Kidney (tissue), 14 donors: ENCODE data around the gene SLC1A7. TPM values are rescaled to one million over a fixed set of nuclear protein-coding genes. Genes with fewer than 3 reads are reported as not detected.

Source experiments
- DNase-seq, 5 donors: peaks; one replicate each; pipeline ENCODE4 v3.0.0-alpha.2; 2013 to 2020
- FAIRE-seq: peaks from 2 replicates; lab custom pipeline; 2012; peaks lifted over from hg19 to GRCh38; lab: Jason Lieb, UNC
- H3K27ac ChIP-seq, 2 donors: one replicate each; pipeline ENCODE4 v1.7.0; 2013; ENCODE audit warnings: low read depth in 2 of 2, low read length in 2 of 2, inconsistent platforms in 1 of 2
- H3K27me3 ChIP-seq: one replicate; pipeline ENCODE4 v1.7.1; 2013; ENCODE audit warnings: low read length, inconsistent platforms; ENCODE audit not compliant: control insufficient read depth, insufficient read depth
- H3K36me3 ChIP-seq, 3 donors: one replicate each; pipeline versions ENCODE4 v1.7.0 to v1.7.1; 2013; ENCODE audit warnings: low read length in 3 of 3, control low read depth in 1 of 3, inconsistent platforms in 1 of 3; ENCODE audit not compliant: insufficient read depth in 3 of 3, control insufficient read depth in 2 of 3
- H3K4me1 ChIP-seq, 3 donors: one replicate each; pipeline versions ENCODE4 v1.7.0 to v1.7.1; 2013; ENCODE audit warnings: low read length in 3 of 3, inconsistent platforms in 1 of 3, low read depth in 1 of 3; ENCODE audit not compliant: control insufficient read depth in 2 of 3, insufficient read depth in 2 of 3
- H3K4me3 ChIP-seq, 3 donors: one replicate each; pipeline versions ENCODE4 v1.7.0 to v1.8.1; 2013; ENCODE audit warnings: low read length in 3 of 3, control low read depth in 1 of 3, inconsistent platforms in 1 of 3
- H3K9ac ChIP-seq, 3 donors: one replicate each; pipeline versions ENCODE4 v1.7.0 to v1.7.1; 2013; ENCODE audit warnings: low read length in 3 of 3, control low read depth in 1 of 3, inconsistent platforms in 1 of 3
- H3K9me3 ChIP-seq, 3 donors: one replicate each; pipeline versions ENCODE4 v1.7.0 to v1.7.1; 2013; ENCODE audit warnings: low read length in 3 of 3, control low read depth in 1 of 3, inconsistent platforms in 1 of 3; ENCODE audit not compliant: control insufficient read depth in 2 of 3, insufficient read depth in 1 of 3
- CTCF ChIP-seq: IDR thresholded peaks from 3 replicates; pipeline ENCODE4 v1.5.1; 2012; ENCODE audit warnings: mild to moderate bottlenecking, moderate library complexity, borderline replicate concordance; ENCODE audit not compliant: insufficient read depth; ENCODE audit errors: extremely low read depth
- intact Hi-C: fragments of 100-400 bp; cut with DNase I; formaldehyde crosslinking; loops from one replicate; pipeline ENCODE4 v1.11.1; 2022
- polyA plus RNA-seq: library from polyadenylated mRNA; stranded (reverse); fragments of 350-450 nt; fragmentation: Illumina TruSeq; extraction: RNeasy Lipid Tissue Mini Kit (QIAGEN cat#74804); gene quantifications from one replicate; pipeline ENCODE4 v1.2.3, GENCODE V29; 2014; ENCODE audit warnings: low read depth, low replicate concordance; ENCODE audit not compliant: insufficient read depth
- total RNA-seq: library from RNA; stranded (reverse); fragmentation: NEBNext Ultra II Directional; extraction: Animal tissue kit (Norgen Biotek cat#: 25700); gene quantifications from one replicate; pipeline ENCODE4 v1.2.1, GENCODE V29; 2021
- donor health status: control.
- donor health status: control.
- donor health status: control.
- donor health status: control.
- donor health status: control.
- donor health status: DM: yes; HTN: yes; CAD: no.
- donor health status: Normal renal cell carcinoma (clear cell type).

SLC1A7 gene
- total and polyA plus RNA-seq, 2 donors from 2014 or later = 1.0 TPM; not detected in 1

GRCh38 chr1:53076165-53076564, 66.3 kb downstream of the SLC1A7 start:
- FAIRE-seq (no peak), DNase-seq (peak in 1 of 5 donors; percentile 32)
- no peaks in the 10 kb centered on the region for H3K4me1 ChIP-seq
- intact Hi-C loops = no loop called here
- no peak for TF ChIP-seq CTCF
- H3K9ac ChIP-seq = no peak overlapping the region
- no peaks in the 10 kb centered on the region for H3K9me3 ChIP-seq
- no peak overlapping the region for H3K27ac ChIP-seq
- no peaks in the 10 kb centered on the region for H3K27me3 ChIP-seq
- no peaks in the 10 kb centered on the region for H3K36me3 ChIP-seq
- H3K4me3 ChIP-seq = no peak overlapping the region

GRCh38 chr1:53075761-53076163, 66.7 kb downstream of the SLC1A7 start:
- Histone ChIP-seq H3K9me3 (no peaks in the 10 kb centered on the region), H3K4me3 (no peak overlapping the region), H3K27me3 (no peaks in the 10 kb centered on the region), H3K9ac (no peak overlapping the region), H3K27ac (no peak overlapping the region), H3K36me3 (no peaks in the 10 kb centered on the region), H3K4me1 (no peaks in the 10 kb centered on the region)
- peak in 2 of 5 donors; percentile 34 to 56 for DNase-seq
- intact Hi-C loops = no loop called here
- FAIRE-seq = no peak
- TF ChIP-seq CTCF = no peak

GRCh38 chr1:53075206-53075605, 67.2 kb downstream of the SLC1A7 start:
- H3K27ac ChIP-seq = no peak overlapping the region
- TF ChIP-seq CTCF = no peak
- H3K9ac ChIP-seq = no peak overlapping the region
- H3K4me1 ChIP-seq = no peaks in the 10 kb centered on the region
- no peaks in the 10 kb centered on the region for H3K36me3 ChIP-seq
- intact Hi-C loops = no loop called here
- no peak for FAIRE-seq
- peak in 2 of 5 donors; percentile 23 to 58 for DNase-seq
- H3K27me3 ChIP-seq = no peaks in the 10 kb centered on the region
- H3K9me3 ChIP-seq = no peaks in the 10 kb centered on the region
- no peak overlapping the region for H3K4me3 ChIP-seq
